Common myeloid progenitor, CD34-positive (primary cell): ENCODE measurements around the gene SCMH1.

Experiments used
- CTCF ChIA-PET: fragments of 350-600 bp; sonication (Branson Sonifier 250); formaldehyde crosslinking; loops from one replicate; lab custom pipeline; 2021; ENCODE audit warnings: antibody characterized with exemption; lab: Charles Lee
- POLR2A ChIA-PET: fragments of 350-600 bp; sonication (Branson Sonifier 250); formaldehyde crosslinking; loops from one replicate; lab custom pipeline; 2021; ENCODE audit warnings: antibody characterized with exemption; lab: Charles Lee
- DNase-seq, 3 donors: peaks; one replicate each; pipeline versions ENCODE4 v3.0.0 to v3.0.0-alpha.2; 2013
- H3K27ac ChIP-seq, 2 experiments: 1 replicate in 1 of 2; 2 replicates in 1 of 2; pipeline ENCODE4 v1.7.0; 2013; ENCODE audit warnings: inconsistent platforms in 2 of 2, low read length in 2 of 2, mild to moderate bottlenecking in 2 of 2, low read depth in 1 of 2, moderate library complexity in 1 of 2; ENCODE audit not compliant: severe bottlenecking in 2 of 2, insufficient read depth in 1 of 2, poor library complexity in 1 of 2
- H3K27me3 ChIP-seq, 5 experiments: replicated peaks in 2 of 5; 1 replicate in 3 of 5; 2 replicates in 2 of 5; pipeline versions ENCODE4 v1.6.1 to v1.7.0; 2013; ENCODE audit warnings: low read length in 4 of 5, mild to moderate bottlenecking in 2 of 5, moderate library complexity in 2 of 5, inconsistent platforms in 1 of 5; ENCODE audit not compliant: insufficient read depth in 5 of 5, control insufficient read depth in 4 of 5
- H3K36me3 ChIP-seq, 4 experiments: 1 replicate in 2 of 4; 2 replicates in 2 of 4; pipeline versions ENCODE4 v1.6.1 to v1.7.0; 2013; ENCODE audit warnings: low read length in 3 of 4, control low read depth in 1 of 4, mild to moderate bottlenecking in 1 of 4; ENCODE audit not compliant: control insufficient read depth in 4 of 4, insufficient read depth in 4 of 4
- H3K4me1 ChIP-seq, 4 experiments: 1 replicate in 3 of 4; 2 replicates in 1 of 4; pipeline versions ENCODE4 v1.6.1 to v1.7.1; 2013; ENCODE audit warnings: low read length in 3 of 4, mild to moderate bottlenecking in 3 of 4, control low read depth in 1 of 4, inconsistent platforms in 1 of 4, moderate library complexity in 1 of 4; ENCODE audit not compliant: control insufficient read depth in 4 of 4, insufficient read depth in 4 of 4; ENCODE audit errors: control extremely low read depth in 1 of 4
- H3K4me3 ChIP-seq, 7 experiments: 1 replicate in 4 of 7; 2 replicates in 3 of 7; pipeline versions ENCODE4 v1.5.1 to v1.7.0; 2013; ENCODE audit warnings: mild to moderate bottlenecking in 7 of 7, low read length in 6 of 7, moderate library complexity in 6 of 7, inconsistent platforms in 2 of 7, low read depth in 2 of 7, control low read depth in 1 of 7; ENCODE audit not compliant: insufficient read depth in 4 of 7, control insufficient read depth in 1 of 7; ENCODE audit errors: extremely low read depth in 1 of 7
- H3K9me3 ChIP-seq, 5 experiments: 1 replicate in 4 of 5; 2 replicates in 1 of 5; pipeline versions ENCODE4 v1.6.1 to v1.7.1; 2013; ENCODE audit warnings: low read length in 4 of 5, mild to moderate bottlenecking in 2 of 5, inconsistent platforms in 1 of 5, low read depth in 1 of 5, moderate library complexity in 1 of 5; ENCODE audit not compliant: control insufficient read depth in 4 of 5, insufficient read depth in 2 of 5; ENCODE audit errors: control extremely low read depth in 1 of 5
- WGBS: methylation state at CpG from one replicate; pipeline ENCODE4 v1.1.5; 2013; ENCODE audit not compliant: insufficient coverage; 5-methylcytosine and 5-hydroxymethylcytosine counted together

SCMH1 gene

GRCh38 chr1:41006942-41007865 is 234.9 kb downstream of the SCMH1 start:
- CTCF ChIA-PET = no interaction called here
- 97% methylated on average over 16 of the region's 19 CpGs for WGBS
- Histone ChIP-seq H3K27ac (no peak overlapping the region), H3K27me3 (no peaks in the 10 kb centered on the region), H3K36me3 (peaks cover 10 to 91% (median 57%) of the 10 kb centered on the region in 4 experiments), H3K4me1 (peaks cover 0 to 17% (median 13%) of the 10 kb centered on the region in 4 experiments), H3K9me3 (no peaks in the 10 kb centered on the region), H3K4me3 (no peak overlapping the region)
- no peak for DNase-seq
- POLR2A ChIA-PET = no interaction called here

- no peak overlapping the region for H3K4me3 ChIP-seq
- no peak for DNase-seq
- H3K27me3 ChIP-seq = no peaks in the 10 kb centered on the region
- no CpG with 5 or more reads among the region's 5 CpGs for WGBS
- ChIA-PET CTCF (no interaction called here), POLR2A (no interaction called here)
- H3K27ac ChIP-seq = no peak overlapping the region
- H3K36me3 ChIP-seq = peaks cover 8 to 89% (median 56%) of the 10 kb centered on the region in 4 experiments
- peaks cover 0 to 20% (median 15%) of the 10 kb centered on the region in 4 experiments for H3K4me1 ChIP-seq
- no peaks in the 10 kb centered on the region for H3K9me3 ChIP-seq
These were observed 236.2 kb downstream of the SCMH1 start for GRCh38 chr1:41005876-41006275.

GRCh38 chr1:41003640-41004220 is 238.4 kb downstream of the SCMH1 start:
- peaks cover 0 to 20% (median 15%) of the 10 kb centered on the region in 4 experiments for H3K4me1 ChIP-seq
- DNase-seq = peak; percentile 98 to 99 (median 99)
- CTCF ChIA-PET = interaction anchor here (1.0 to 1.8 kb wide), 12 partner anchors 9 to 237 kb away, joined by 3 to 13 read pairs (median 5); partner anchors contain the start of genes CTPS1 and SLFNL1
- H3K27me3 ChIP-seq = no peaks in the 10 kb centered on the region
- peaks cover 13 to 85% (median 48%) of the 10 kb centered on the region in 4 experiments for H3K36me3 ChIP-seq
- 13% methylated on average over 8 of the region's 11 CpGs for WGBS
- H3K9me3 ChIP-seq = no peaks in the 10 kb centered on the region
- no peak overlapping the region for H3K4me3 ChIP-seq
- no peak overlapping the region for H3K27ac ChIP-seq
- POLR2A ChIA-PET = no interaction called here

- ChIA-PET CTCF (interaction anchor here (1.0 to 1.8 kb wide), 12 partner anchors 8 to 237 kb away, joined by 3 to 13 read pairs (median 5); partner anchors contain the start of genes CTPS1 and SLFNL1), POLR2A (no interaction called here)
- H3K4me1 ChIP-seq = peaks cover 0 to 20% (median 15%) of the 10 kb centered on the region in 4 experiments
- H3K27me3 ChIP-seq = no peaks in the 10 kb centered on the region
- H3K4me3 ChIP-seq = no peak overlapping the region
- H3K27ac ChIP-seq = no peak overlapping the region
- DNase-seq = no peak
- peaks cover 15 to 84% (median 47%) of the 10 kb centered on the region in 4 experiments for H3K36me3 ChIP-seq
- H3K9me3 ChIP-seq = no peaks in the 10 kb centered on the region
- WGBS = 74% methylated on average over 8 of the region's 9 CpGs
These were observed 238.9 kb downstream of the SCMH1 start for GRCh38 chr1:41003127-41003639.

- peaks cover 15 to 78% (median 42%) of the 10 kb centered on the region in 4 experiments for H3K36me3 ChIP-seq
- no peaks in the 10 kb centered on the region for H3K27me3 ChIP-seq
- no peak overlapping the region for H3K27ac ChIP-seq
- ChIA-PET CTCF (no interaction called here), POLR2A (no interaction called here)
- DNase-seq = no peak
- no peak overlapping the region for H3K4me3 ChIP-seq
- 100% methylated on average over 1 of the region's 4 CpGs for WGBS
- no peaks in the 10 kb centered on the region for H3K9me3 ChIP-seq
- H3K4me1 ChIP-seq = peaks cover 0 to 20% (median 14%) of the 10 kb centered on the region in 4 experiments
These were observed 243.4 kb downstream of the SCMH1 start for GRCh38 chr1:40998668-40999067.

- CTCF ChIA-PET = no interaction called here
- H3K36me3 ChIP-seq = peaks cover 15 to 80% (median 45%) of the 10 kb centered on the region in 4 experiments
These were observed 245.0 kb downstream of the SCMH1 start for GRCh38 chr1:40997096-40997495.

More at GRCh38 chr1:40997096-40997495, 245.0 kb downstream of the SCMH1 start:
- Histone ChIP-seq H3K4me1 (peaks cover 0 to 4% (median 1%) of the 10 kb centered on the region in 4 experiments), H3K27ac (no peak overlapping the region), H3K4me3 (no peak overlapping the region), H3K27me3 (no peaks in the 10 kb centered on the region), H3K9me3 (no peaks in the 10 kb centered on the region)
- WGBS = 99% methylated on average over 7 of the region's 8 CpGs
- POLR2A ChIA-PET = no interaction called here
- no peak for DNase-seq
